Stimulated activated CD4-positive, alpha-beta T cell treated with anti-CD3 and anti-CD28 coated beads, Interleukin-12 subunit alpha, Interleukin-12 subunit beta, amount 100 ng/mL, for 48 hours (primary cell): ENCODE measurements around the gene DOK7.

Experiments
- DNase-seq, 3 donors: peaks; one replicate each; pipeline ENCODE4 v3.0.0-alpha.2; 2020; ENCODE audit warnings: low read depth in 2 of 3, low spot score in 1 of 3

Gene DOK7, protein sequence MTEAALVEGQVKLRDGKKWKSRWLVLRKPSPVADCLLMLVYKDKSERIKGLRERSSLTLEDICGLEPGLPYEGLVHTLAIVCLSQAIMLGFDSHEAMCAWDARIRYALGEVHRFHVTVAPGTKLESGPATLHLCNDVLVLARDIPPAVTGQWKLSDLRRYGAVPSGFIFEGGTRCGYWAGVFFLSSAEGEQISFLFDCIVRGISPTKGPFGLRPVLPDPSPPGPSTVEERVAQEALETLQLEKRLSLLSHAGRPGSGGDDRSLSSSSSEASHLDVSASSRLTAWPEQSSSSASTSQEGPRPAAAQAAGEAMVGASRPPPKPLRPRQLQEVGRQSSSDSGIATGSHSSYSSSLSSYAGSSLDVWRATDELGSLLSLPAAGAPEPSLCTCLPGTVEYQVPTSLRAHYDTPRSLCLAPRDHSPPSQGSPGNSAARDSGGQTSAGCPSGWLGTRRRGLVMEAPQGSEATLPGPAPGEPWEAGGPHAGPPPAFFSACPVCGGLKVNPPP

GRCh38 chr4:3462790-3463415, at the start of gene DOK7:
TSS of gene DOK7 (plus strand) at chr4:3463306. CDS start at chr4:3463376, 70 bp downstream.
- DNase-seq, result no peak

- DNase-seq, result no peak
These were observed 49.3 kb upstream of the DOK7 start for GRCh38 chr4:3413675-3414420.

- no peak for DNase-seq
These were observed 48.5 kb upstream of the DOK7 start for GRCh38 chr4:3414421-3415279.

GRCh38 chr4:3415471-3416141, 47.5 kb upstream of the DOK7 start:
- DNase-seq, result no peak

GRCh38 chr4:3416270-3416669, 46.8 kb upstream of the DOK7 start:
- no peak for DNase-seq

- no peak for DNase-seq
These were observed 46.3 kb upstream of the DOK7 start for GRCh38 chr4:3416821-3417221.

- DNase-seq, result no peak
These were observed 45.7 kb upstream of the DOK7 start for GRCh38 chr4:3417448-3417847.

DNA sequence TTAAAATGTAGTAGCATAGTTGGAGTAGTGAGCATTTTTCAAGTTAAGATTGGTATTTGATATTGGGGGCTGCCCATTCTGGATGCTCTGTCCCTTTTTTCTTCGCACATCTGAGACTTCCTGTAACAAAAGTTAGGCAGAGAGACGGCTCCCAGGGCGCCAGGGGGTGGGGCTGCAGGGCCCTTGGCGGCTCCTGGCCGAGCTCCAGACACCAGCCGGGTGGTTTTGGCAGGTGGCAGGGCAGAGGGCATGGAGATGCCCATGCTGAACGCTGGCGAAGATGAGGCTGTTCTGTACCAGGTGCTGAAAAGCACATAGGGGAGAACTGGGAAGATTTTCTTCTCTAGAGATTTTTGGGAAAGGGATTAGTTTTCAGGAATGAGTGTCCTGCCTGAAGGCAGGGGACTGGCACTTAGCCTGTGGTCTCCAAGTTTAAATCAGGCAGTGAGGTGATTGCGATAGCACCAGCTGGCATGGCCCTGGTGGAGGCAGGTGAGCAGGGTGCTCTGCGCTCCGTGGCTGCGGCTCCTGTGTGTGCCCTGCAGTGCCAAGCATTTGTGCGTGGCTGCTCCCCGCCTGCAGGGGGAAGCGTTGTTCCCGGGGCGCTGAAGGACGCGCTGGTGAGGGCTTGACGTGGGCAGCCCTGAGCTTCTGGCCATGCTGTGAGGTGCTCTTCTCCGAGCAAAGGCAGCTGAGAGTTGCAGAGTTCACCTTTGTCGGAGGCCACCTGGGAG, 44.9 kb upstream of the DOK7 start:
- DNase-seq, result no peak

DNA sequence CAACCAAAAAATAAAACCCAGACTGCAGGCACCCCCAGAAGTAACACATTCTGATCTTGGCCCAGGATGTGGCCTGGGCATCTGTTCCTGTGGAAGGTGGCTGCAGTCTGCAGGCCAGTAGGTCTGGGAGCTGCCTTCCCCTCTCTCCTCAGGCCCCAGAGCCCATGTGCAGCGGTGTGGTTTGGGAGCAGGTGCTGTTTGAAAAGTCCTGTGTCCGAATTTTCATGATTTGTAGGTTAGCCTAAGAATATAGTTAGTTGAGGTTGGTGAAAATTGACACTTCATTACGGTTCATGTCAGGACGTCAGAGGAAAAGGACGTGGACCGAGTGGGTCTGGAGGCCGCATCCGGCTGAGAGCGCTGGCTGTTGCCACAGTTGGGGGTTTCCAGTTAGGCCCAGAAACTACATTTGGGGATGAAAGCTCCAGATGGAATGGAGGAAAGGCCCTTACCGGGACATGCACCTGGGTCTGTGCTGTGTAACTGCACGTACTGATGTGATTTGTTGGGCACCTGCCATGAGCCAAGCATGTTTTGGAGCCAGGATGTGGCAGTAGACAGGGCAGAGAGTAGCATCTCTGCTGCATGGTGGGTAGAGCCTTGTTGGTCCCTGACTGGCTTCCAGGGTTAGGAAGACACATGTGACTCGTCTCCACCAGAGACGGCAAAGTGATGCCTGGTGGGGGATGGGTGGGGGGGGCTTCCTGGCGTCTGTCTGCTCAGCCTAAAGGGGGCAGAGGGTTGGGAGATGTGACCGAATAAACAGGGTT, 43.1 kb upstream of the DOK7 start:
- no peak for DNase-seq

GRCh38 chr4:3420606-3420955, 42.5 kb upstream of the DOK7 start:
- DNase-seq, result no peak

DNA sequence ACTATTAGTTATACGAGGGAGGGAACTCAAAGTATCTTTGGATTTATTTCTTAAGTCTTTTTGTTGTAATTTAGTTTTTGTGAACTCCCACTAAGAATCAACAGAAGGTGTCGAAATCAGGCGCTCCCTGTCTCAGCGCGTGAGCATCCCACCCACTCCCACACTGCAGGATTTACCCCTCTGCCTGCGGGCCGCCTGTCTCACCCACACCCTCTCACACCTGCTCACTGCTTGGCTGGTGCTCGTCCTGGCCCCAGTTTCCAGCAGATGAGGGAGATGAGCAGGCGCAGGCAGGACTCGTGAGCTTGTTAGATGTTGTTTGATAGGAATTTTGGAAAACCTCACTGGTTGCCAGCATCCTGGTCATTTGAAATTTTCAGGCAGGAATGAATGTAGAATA, 42.1 kb upstream of the DOK7 start:
- DNase-seq, result no peak

DNA sequence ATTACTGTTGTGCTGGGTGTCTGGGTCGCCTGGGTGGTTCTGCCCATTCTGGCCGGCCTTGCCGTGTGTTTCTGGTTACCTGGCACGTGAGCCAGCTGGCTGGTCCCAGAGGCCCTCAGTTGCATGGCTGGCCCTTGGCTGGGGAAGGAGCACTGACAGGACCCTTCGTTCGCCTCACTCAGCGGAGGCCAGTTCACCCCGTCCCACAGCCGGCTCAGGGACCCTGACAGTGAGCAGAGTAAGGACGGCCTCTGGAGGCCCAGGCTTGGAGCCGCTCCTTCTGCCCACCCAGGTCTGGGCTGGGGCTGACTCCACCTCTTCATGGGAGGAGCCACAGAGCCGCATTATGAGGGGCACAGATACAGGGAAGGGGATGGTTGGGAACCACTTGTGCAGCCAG, 41.6 kb upstream of the DOK7 start:
- no peak for DNase-seq

GRCh38 chr4:3422241-3422801, 40.8 kb upstream of the DOK7 start:
- no peak for DNase-seq

GRCh38 chr4:3422808-3423297, 40.3 kb upstream of the DOK7 start:
- no peak for DNase-seq

DNA sequence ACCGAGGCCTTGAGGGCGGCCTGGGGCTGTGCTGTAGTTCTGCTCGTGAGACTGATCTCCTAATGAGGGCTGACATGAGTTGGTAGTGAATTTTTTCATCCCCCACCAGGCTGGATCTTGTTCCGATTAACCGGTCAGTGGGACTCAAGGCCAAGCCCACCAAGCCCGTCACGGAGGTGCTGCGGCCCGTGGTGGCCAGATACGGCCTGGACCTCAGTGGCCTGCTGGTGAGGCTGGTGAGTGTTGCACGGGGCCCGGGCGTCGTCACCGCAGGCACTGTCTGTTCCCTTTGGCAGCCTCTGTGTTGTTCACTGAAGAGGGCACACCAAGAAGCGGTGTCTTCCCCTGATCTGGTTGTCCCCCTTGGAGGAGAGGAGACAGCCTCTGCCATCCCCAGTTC, 39.7 kb upstream of the DOK7 start:
- DNase-seq, result no peak

DNA sequence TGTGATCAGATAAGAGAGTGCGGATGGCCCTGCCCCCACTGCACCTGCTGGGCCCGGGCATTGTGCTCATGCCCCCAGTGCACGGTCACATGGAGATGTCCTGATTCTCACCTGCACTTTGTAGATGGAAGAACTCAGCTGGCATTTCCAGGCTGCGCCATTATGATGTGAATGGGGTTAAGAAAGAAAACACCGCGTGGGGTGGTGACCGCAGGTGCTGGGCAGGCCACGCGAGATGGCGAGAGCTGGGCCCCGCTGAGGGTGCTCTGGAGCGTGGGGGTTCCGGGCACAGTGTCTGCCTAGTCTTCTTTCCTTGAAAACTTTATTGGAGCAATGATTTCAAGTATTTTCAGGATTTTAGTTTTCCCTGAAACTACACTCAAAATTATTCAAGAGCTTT, 39.2 kb upstream of the DOK7 start:
- no peak for DNase-seq

GRCh38 chr4:3424522-3425095, 38.5 kb upstream of the DOK7 start:
- DNase-seq, result no peak

DNA sequence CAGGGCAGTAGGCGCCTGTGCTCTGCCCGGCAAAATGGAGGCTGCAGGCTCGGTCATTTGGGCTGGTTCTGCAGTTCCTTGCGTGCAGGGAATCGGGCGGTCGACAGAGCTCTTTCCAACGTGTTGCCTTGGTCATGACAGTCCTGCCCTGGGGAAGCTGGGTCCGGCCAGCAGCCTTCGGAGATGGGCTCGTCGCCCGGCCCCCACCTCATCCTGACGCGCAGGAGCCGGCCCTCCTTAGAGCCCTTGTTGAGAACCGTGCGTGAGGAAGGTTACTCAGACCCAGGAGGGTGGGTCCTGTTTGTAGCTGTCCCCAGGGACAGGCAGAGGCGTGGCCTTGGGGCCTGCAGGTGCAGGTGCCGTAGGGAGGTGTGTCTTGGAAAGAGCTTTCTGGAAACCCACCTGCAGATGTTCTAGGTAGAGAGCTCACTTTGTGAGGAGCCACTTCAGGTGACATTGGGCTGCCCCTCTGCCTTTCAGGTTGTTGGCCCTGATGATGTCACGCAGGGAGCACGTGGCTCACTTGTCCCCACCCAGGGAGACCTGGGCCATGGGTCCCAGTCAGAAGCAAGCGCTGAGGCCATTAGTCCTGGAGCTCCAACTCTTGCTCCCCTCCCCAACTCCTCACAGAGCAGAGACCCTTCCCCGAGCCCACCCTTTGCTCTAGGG, 36.5 kb upstream of the DOK7 start:
- DNase-seq, result no peak
